ENCODE results near the gene TRAPPC12.
"Not testable (repeated sequence)": the region's sequence is repeated elsewhere in the genome, so short reads cannot be mapped to it uniquely, and the experiment has no call there.

TRAPPC12 gene

GRCh38 chr2:3354986-3355385 is 24.5 kb upstream of the TRAPPC12 start:
- no peak for TF ChIP-seq ZNF274 (IDR thresholded peaks at IDR 0.05; ENCODE audit: low read depth, low read length)
- TF ChIP-seq YY1 (IDR thresholded peaks at IDR 0.05; ENCODE audit: insufficient read depth, insufficient read length): no peak
- TF ChIP-seq SUZ12 (IDR thresholded peaks at IDR 0.05; ENCODE audit: extremely low read depth, insufficient read depth, insufficient read length): no peak
- Histone ChIP-seq H3K9ac (ENCODE audit: insufficient read length, low read depth) (no peak overlapping the region), H3K36me3 (ENCODE audit: insufficient read depth, insufficient read length, low read length) (peaks cover 16% of the 10 kb centered on the region), H3K27me3 (ENCODE audit: insufficient read depth, insufficient read length) (no peaks in the 10 kb centered on the region), H3K4me1 (ENCODE audit: insufficient read depth, insufficient read length) (no peaks in the 10 kb centered on the region), H3K4me3 (ENCODE audit: insufficient read length, low read depth) (no peak overlapping the region), H3K9me3 (ENCODE audit: insufficient read depth, low read length) (no peaks in the 10 kb centered on the region)
- no peak for DNase-seq (ENCODE audit: low read depth, low spot score)

- DNase-seq (ENCODE audit: low read depth, low spot score): no peak
- Histone ChIP-seq H3K9me3 (ENCODE audit: insufficient read depth, low read length) (no peaks in the 10 kb centered on the region), H3K4me1 (ENCODE audit: insufficient read depth, insufficient read length) (no peaks in the 10 kb centered on the region), H3K27me3 (ENCODE audit: insufficient read depth, insufficient read length) (no peaks in the 10 kb centered on the region), H3K36me3 (ENCODE audit: insufficient read depth, insufficient read length, low read length) (peaks cover 16% of the 10 kb centered on the region), H3K9ac (ENCODE audit: insufficient read length, low read depth) (no peak overlapping the region), H3K4me3 (ENCODE audit: insufficient read length, low read depth) (no peak overlapping the region)
- TF ChIP-seq ZNF274 (IDR thresholded peaks at IDR 0.05; ENCODE audit: low read depth, low read length): no peak
- TF ChIP-seq SUZ12 (IDR thresholded peaks at IDR 0.05; ENCODE audit: extremely low read depth, insufficient read depth, insufficient read length): no peak
- no peak for TF ChIP-seq YY1 (IDR thresholded peaks at IDR 0.05; ENCODE audit: insufficient read depth, insufficient read length)
Observed at GRCh38 chr2:3355951-3356569, 23.4 kb upstream of the TRAPPC12 start.

GRCh38 chr2:3356799-3357198 is 22.7 kb upstream of the TRAPPC12 start:
- H3K9me3 ChIP-seq (ENCODE audit: insufficient read depth, low read length): no peaks in the 10 kb centered on the region
- no peaks in the 10 kb centered on the region for H3K27me3 ChIP-seq (ENCODE audit: insufficient read depth, insufficient read length)
- no peak overlapping the region for H3K9ac ChIP-seq (ENCODE audit: insufficient read length, low read depth)
- no peak overlapping the region for H3K4me3 ChIP-seq (ENCODE audit: insufficient read length, low read depth)
- no peak for TF ChIP-seq ZNF274 (IDR thresholded peaks at IDR 0.05; ENCODE audit: low read depth, low read length)
- no peak for TF ChIP-seq YY1 (IDR thresholded peaks at IDR 0.05; ENCODE audit: insufficient read depth, insufficient read length)
- no peak for TF ChIP-seq SUZ12 (IDR thresholded peaks at IDR 0.05; ENCODE audit: extremely low read depth, insufficient read depth, insufficient read length)
- H3K36me3 ChIP-seq (ENCODE audit: insufficient read depth, insufficient read length, low read length): peaks cover 16% of the 10 kb centered on the region
- DNase-seq (ENCODE audit: low read depth, low spot score): no peak
- H3K4me1 ChIP-seq (ENCODE audit: insufficient read depth, insufficient read length): no peaks in the 10 kb centered on the region

- H3K9ac ChIP-seq (ENCODE audit: insufficient read length, low read depth); H3K4me3 ChIP-seq (ENCODE audit: insufficient read length, low read depth); DNase-seq (ENCODE audit: low read depth, low spot score); H3K4me1 ChIP-seq (ENCODE audit: insufficient read depth, insufficient read length); H3K27me3 ChIP-seq (ENCODE audit: insufficient read depth, insufficient read length); H3K9me3 ChIP-seq (ENCODE audit: insufficient read depth, low read length): not testable (repeated sequence)
- H3K36me3 ChIP-seq (ENCODE audit: insufficient read depth, insufficient read length, low read length): peaks cover 14% of the 10 kb centered on the region
Observed at GRCh38 chr2:3357446-3357845, 22.0 kb upstream of the TRAPPC12 start.

- peaks cover 3% of the 10 kb centered on the region for H3K4me1 ChIP-seq (ENCODE audit: insufficient read depth, insufficient read length)
- no peaks in the 10 kb centered on the region for H3K9me3 ChIP-seq (ENCODE audit: insufficient read depth, low read length)
- no peak for DNase-seq (ENCODE audit: low read depth, low spot score)
- no peak for TF ChIP-seq YY1 (IDR thresholded peaks at IDR 0.05; ENCODE audit: insufficient read depth, insufficient read length)
- no peak for TF ChIP-seq ZNF274 (IDR thresholded peaks at IDR 0.05; ENCODE audit: low read depth, low read length)
- no peak for TF ChIP-seq SUZ12 (IDR thresholded peaks at IDR 0.05; ENCODE audit: extremely low read depth, insufficient read depth, insufficient read length)
- H3K9ac ChIP-seq (ENCODE audit: insufficient read length, low read depth): no peak overlapping the region
- H3K27me3 ChIP-seq (ENCODE audit: insufficient read depth, insufficient read length): no peaks in the 10 kb centered on the region
- no peak overlapping the region for H3K4me3 ChIP-seq (ENCODE audit: insufficient read length, low read depth)
- H3K36me3 ChIP-seq (ENCODE audit: insufficient read depth, insufficient read length, low read length): peaks cover 13% of the 10 kb centered on the region
Observed at GRCh38 chr2:3357926-3358325, 21.6 kb upstream of the TRAPPC12 start.

- Histone ChIP-seq H3K4me1 (ENCODE audit: insufficient read depth, insufficient read length) (peaks cover 3% of the 10 kb centered on the region), H3K9ac (ENCODE audit: insufficient read length, low read depth) (no peak overlapping the region), H3K27me3 (ENCODE audit: insufficient read depth, insufficient read length) (no peaks in the 10 kb centered on the region), H3K4me3 (ENCODE audit: insufficient read length, low read depth) (no peak overlapping the region), H3K36me3 (ENCODE audit: insufficient read depth, insufficient read length, low read length) (no peaks in the 10 kb centered on the region), H3K9me3 (ENCODE audit: insufficient read depth, low read length) (no peaks in the 10 kb centered on the region)
- DNase-seq (ENCODE audit: low read depth, low spot score): no peak
- no peak for TF ChIP-seq ZNF274 (IDR thresholded peaks at IDR 0.05; ENCODE audit: low read depth, low read length)
- no peak for TF ChIP-seq YY1 (IDR thresholded peaks at IDR 0.05; ENCODE audit: insufficient read depth, insufficient read length)
- no peak for TF ChIP-seq SUZ12 (IDR thresholded peaks at IDR 0.05; ENCODE audit: extremely low read depth, insufficient read depth, insufficient read length)
Observed at GRCh38 chr2:3361518-3362389, 17.7 kb upstream of the TRAPPC12 start.

GRCh38 chr2:3365219-3365618 is 14.3 kb upstream of the TRAPPC12 start:
- TF ChIP-seq YY1 (IDR thresholded peaks at IDR 0.05; ENCODE audit: insufficient read depth, insufficient read length) (no peak), ZNF274 (IDR thresholded peaks at IDR 0.05; ENCODE audit: low read depth, low read length) (no peak), SUZ12 (IDR thresholded peaks at IDR 0.05; ENCODE audit: extremely low read depth, insufficient read depth, insufficient read length) (no peak)
- no peak for DNase-seq (ENCODE audit: low read depth, low spot score)
- peaks cover 9% of the 10 kb centered on the region; the same call in 1 of the 2 replicates for H3K9me3 ChIP-seq (ENCODE audit: insufficient read depth, low read length)
- no peaks in the 10 kb centered on the region for H3K36me3 ChIP-seq (ENCODE audit: insufficient read depth, insufficient read length, low read length)
- no peak overlapping the region for H3K4me3 ChIP-seq (ENCODE audit: insufficient read length, low read depth)
- H3K27me3 ChIP-seq (ENCODE audit: insufficient read depth, insufficient read length): no peaks in the 10 kb centered on the region
- H3K9ac ChIP-seq (ENCODE audit: insufficient read length, low read depth): no peak overlapping the region
- H3K4me1 ChIP-seq (ENCODE audit: insufficient read depth, insufficient read length): peaks cover 3% of the 10 kb centered on the region
